GM21737 (cell line): ENCODE data around the gene UPB1.

Experiments used
- ATAC-seq: cut with Tn5 transposase; IDR thresholded peaks from one replicate; pipeline ENCODE4 v1.9.1; 2021; ENCODE audit warnings: mild to moderate bottlenecking, moderate library complexity; ENCODE audit not compliant: unreplicated experiment

Gene UPB1

DNA sequence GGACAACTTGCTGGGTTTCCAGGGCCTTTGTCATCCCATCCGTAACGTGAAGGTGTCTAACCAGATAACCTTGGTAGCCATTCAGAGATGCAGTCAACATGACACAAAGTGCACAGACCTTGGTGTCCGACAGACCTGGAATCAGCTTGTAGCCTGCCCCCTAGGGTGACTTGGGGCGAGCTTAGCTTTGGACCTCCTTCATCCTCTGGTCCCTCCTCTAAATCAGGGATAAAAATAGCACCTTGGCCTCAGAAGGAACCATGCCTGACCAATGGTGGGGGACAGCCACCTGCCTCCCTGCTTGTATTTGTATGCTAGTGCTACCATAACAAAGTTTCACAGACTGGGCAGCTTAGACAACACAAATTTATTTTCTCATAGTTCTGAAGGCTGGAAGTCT is 64.3 kb downstream of the UPB1 start:
- no peak for ATAC-seq

DNA sequence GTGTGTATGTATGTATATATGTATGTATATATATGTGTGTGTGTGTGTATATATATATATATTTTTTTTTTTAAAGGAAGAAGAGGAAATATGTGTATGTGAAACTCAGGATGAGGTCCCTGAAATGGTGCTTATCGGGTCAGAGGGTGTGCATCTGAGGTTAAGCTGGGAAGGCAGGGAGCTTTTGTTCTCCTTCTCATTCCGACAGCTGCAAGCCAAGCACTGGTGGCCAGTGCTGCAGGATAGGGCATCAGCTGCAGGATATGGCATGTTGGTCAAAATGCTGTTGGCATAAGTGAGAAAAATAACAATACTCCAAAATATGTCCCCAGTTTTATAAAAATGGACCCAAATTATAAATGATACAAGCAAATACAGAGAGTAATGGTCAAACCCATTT is 68.1 kb downstream of the UPB1 start:
- ATAC-seq = no peak

DNA sequence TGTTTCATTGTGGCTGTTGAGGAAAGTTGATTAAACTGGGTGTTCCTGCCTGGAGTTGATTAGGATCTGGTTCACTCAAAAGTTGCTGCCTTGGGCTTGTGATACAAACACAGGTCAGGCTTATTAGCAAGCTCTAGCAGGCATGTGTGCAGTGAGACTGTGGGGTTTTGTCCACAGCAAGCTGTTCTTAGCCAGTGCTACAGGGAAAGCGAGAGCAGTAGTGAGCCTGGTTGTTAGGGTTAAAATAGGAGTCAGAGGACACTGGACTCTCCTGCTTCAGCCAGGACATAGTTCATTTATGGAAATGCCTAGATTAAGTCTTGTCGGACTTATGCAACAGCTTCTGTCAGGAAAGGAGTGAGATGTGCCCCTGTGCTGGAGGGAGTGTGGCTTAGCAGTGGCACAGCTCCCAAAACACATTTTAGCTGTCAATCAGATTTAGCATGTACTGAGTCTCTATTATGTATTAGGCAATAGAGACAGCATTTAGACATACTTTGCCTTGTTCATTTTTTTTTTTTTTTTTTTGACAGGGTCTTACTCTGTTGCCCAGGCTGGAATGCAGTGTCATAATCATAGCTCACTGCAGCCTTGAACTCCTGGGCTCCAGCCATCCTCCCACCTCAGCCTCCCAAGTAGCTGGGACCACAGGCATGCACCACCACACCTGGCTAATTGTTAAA is 69.4 kb downstream of the UPB1 start:
- no peak for ATAC-seq

DNA sequence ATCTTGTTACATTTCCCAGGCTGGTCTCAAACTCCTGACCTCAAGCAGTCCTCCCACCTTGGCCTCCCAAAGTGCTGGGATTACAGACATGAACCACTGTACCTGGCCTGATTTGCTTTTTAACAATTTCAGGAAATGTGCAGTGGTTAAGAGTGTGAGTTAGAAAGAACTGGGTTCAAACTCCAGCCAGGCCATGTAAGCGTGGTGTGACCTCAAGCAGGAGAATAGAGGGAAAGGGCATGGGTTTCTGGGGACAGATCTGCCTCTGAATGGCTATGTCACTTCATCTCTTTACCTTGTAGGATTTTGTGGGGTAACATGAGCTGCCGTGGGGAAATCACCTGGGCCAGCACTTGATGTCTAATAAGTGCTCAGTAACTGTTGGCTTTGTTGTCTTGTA is 69.9 kb downstream of the UPB1 start:
- ATAC-seq = no peak

DNA sequence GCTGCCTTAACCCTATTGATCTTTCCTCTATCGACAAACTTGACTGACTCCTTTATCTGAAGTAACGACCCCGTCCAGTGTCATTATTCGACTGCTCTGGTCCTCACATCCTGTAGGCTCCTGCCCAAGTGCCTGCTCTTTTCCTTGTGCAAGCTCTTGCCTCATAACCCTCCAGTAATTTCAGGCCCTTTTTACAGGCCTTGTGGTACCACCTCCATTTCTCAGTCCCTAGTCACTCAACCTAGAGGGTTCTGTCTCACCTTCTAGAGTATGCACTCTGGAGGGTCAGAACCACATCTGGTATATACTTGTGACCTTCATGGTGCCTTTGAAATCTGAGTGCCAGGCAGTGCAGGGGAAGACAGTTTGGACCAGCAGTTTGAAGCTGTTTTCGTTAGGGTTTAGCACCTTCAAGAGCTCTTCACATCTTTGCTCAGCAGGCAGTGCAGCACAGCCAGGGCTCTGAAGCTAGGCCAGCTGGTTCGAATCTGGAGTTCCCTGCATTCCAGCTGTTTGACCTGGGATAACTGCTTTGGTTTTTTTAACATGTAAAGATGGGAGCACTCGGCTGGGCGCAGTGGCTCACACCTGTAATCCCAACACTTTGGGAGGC is 71.9 kb downstream of the UPB1 start:
- ATAC-seq = no peak

DNA sequence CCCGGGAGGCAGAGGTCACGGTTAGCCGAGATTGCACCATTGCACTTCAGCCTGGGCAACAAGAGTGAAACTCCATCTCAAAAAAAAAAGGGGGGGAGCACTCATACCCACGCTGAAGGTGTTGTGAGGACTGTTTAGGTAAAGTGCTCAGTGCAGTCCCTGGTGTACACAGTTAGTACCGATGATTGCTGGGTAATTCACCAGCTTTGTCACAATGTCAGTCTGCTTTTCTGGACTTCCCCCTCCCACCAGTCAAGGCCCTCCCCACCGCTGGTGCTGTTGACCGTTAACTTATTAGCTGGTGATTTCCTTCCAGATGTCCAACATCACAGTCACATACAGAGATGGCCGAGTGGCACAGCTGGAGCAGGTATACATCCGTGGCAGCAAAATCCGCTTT is 72.5 kb downstream of the UPB1 start:
- no peak for ATAC-seq

DNA sequence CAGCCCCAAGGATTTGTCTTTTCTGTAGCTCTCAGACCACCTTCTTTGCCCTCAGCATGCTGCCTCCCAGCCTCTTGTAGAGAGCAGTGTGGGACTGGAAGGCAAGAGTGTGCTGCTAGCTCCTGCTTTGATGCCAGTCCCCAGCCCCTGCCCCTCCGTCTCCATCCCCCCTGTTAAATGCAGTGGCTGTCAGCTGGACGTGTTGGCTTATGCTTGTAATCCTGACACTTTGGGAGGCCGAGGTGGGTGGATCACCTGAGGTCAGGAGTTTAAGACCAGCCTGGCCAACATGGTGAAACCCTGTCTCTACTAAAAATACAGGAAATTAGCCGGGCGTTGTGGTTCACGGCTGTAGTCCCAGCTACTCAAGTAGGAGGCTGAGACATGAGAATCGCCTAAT is 76.1 kb downstream of the UPB1 start:
- ATAC-seq = no peak

DNA sequence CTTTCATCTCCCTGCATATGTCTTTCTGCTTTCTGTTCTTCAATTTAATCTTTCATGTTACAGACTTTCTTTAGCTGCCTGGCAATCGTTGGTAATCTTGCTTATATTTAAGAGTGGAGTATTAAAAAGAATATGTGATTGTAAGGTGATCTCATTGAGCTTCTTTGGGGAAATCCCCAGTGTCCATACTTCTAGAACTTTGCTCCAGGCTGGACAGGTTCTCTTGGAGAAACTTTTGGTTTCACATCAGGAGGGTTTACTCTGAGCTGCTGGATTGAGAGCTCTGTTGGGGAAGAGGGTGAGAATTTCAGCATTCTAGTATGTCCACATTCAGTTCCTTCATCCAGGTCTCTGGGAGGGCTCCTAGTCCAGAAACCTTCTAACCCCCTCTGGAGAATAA is 81.6 kb downstream of the UPB1 start:
- no peak for ATAC-seq
